Stomach (tissue), 4 donors: Measurements from ENCODE around the gene ZFR2.

ENCODE experiments used
- CTCF ChIP-seq, 7 experiments: fragments of 450-650 bp in 4 of 7; fragments of 200-600 bp in 3 of 7; sonication (generic) in 3 of 7; IDR thresholded peaks; one replicate each; pipeline ENCODE4 v1.5.1; 2016 to 2019; ENCODE audit warnings: antibody characterized with exemption in 7 of 7, control low read depth in 2 of 7, mild to moderate bottlenecking in 1 of 7
- POLR2A ChIP-seq, 4 donors: fragments of 450-650 bp; IDR thresholded peaks; one replicate each; pipeline ENCODE4 v1.6.1; 2016; ENCODE audit warnings: antibody characterized with exemption in 4 of 4, control low read depth in 2 of 4, mild to moderate bottlenecking in 1 of 4, moderate library complexity in 1 of 4
- POLR2AphosphoS5 ChIP-seq, 3 donors: sonication (generic); formaldehyde crosslinking; IDR thresholded peaks; one replicate each; pipeline ENCODE4 v1.6.1; 2016; ENCODE audit warnings: antibody characterized with exemption in 3 of 3

DNA sequence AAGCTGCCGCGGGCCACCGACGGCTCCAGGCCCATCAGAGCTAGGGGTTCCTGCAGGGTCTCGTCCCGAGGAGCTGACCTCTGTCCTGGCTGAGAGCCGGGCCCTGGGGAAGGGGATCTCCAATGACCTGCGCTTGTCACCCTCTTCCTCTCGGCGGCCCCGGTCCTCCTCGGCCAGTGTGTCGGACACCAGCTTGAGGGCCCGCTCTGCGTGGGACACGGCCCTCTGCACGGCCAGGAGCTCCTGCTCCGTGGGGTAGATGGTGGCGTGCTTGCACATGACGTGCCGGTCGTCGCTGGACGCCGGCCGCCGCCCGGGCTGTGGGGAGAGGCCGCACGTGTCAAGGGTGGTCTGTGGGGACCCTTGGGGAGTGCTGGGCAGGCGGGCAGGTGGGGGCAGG, 49.9 kb downstream of the ZFR2 start:
- no peak for TF ChIP-seq CTCF (IDR thresholded peaks at IDR 0.05)
- no peak for TF ChIP-seq POLR2AphosphoS5 (IDR thresholded peaks at IDR 0.05)
- TF ChIP-seq POLR2A (IDR thresholded peaks at IDR 0.05), result no peak
